GM23338 (cell line): ENCODE measurements around the gene SLC18B1. TPM values are rescaled to one million over a fixed set of nuclear protein-coding genes. Genes with fewer than 3 reads are reported as not detected.

Experiments
- ATAC-seq: fragments of 200-7000 bp; cut with Tn5 transposase; 3 replicates; pipeline ENCODE4 v1.9.1; 2020
- DNase-seq: peaks from one replicate; pipeline ENCODE4 v3.0.0-alpha.2; 2015; ENCODE audit warnings: low spot score
- H2AFZ ChIP-seq: fragments of 200-600 bp; sonication (generic); 2 replicates; pipeline ENCODE4 v1.8.0; 2016; ENCODE audit warnings: antibody characterized with exemption, mild to moderate bottlenecking, moderate library complexity
- H3F3A ChIP-seq: fragments of 200-600 bp; sonication (generic); replicated peaks from 2 replicates; pipeline ENCODE4 v1.8.0; 2017; ENCODE audit warnings: antibody characterized with exemption, mixed run types, low read depth
- H3K27ac ChIP-seq: fragments of 200-600 bp; sonication (generic); 2 replicates; pipeline ENCODE4 v1.6.1; 2016; ENCODE audit warnings: low read depth
- H3K27me3 ChIP-seq: fragments of 200-600 bp; sonication (generic); 2 replicates; pipeline ENCODE4 v1.8.0; 2016; ENCODE audit warnings: mild to moderate bottlenecking, mixed run types, moderate library complexity; ENCODE audit not compliant: insufficient read depth
- H3K36me3 ChIP-seq: fragments of 200-600 bp; sonication (generic); 2 replicates; pipeline ENCODE4 v1.8.0; 2016; ENCODE audit warnings: mild to moderate bottlenecking; ENCODE audit not compliant: insufficient read depth
- H3K4me1 ChIP-seq: fragments of 200-600 bp; sonication (generic); 2 replicates; pipeline ENCODE4 v1.8.0; 2016; ENCODE audit warnings: mild to moderate bottlenecking, moderate library complexity; ENCODE audit not compliant: insufficient read depth
- H3K4me2 ChIP-seq: fragments of 200-600 bp; sonication (generic); 2 replicates; pipeline ENCODE4 v1.7.1; 2017; ENCODE audit warnings: mixed run types
- H3K4me3 ChIP-seq: fragments of 200-600 bp; sonication (generic); 2 replicates; pipeline ENCODE4 v1.6.1; 2016; ENCODE audit warnings: mixed run types
- H3K79me2 ChIP-seq: fragments of 200-600 bp; sonication (generic); replicated peaks from 2 replicates; pipeline ENCODE4 v1.8.0; 2017; ENCODE audit warnings: mild to moderate bottlenecking; ENCODE audit not compliant: insufficient read depth
- H3K9me2 ChIP-seq: fragments of 200-600 bp; sonication (generic); 2 replicates; pipeline ENCODE4 v1.8.0; 2017; ENCODE audit not compliant: insufficient read depth
- H4K20me1 ChIP-seq: fragments of 200-600 bp; sonication (generic); replicated peaks from 2 replicates; pipeline ENCODE4 v1.8.0; 2017; ENCODE audit warnings: mild to moderate bottlenecking; ENCODE audit not compliant: insufficient read depth
- H3K27ac Mint-ChIP-seq: 2 replicates; pipeline ENCODE4 v1.8.0; 2020; ENCODE audit warnings: inconsistent platforms, mild to moderate bottlenecking, moderate library complexity, mixed read lengths
- H3K27me3 Mint-ChIP-seq: 3 replicates; pipeline ENCODE4 v1.8.0; 2022; ENCODE audit warnings: low read depth, mild to moderate bottlenecking, moderate library complexity, mixed read lengths, inconsistent platforms; ENCODE audit not compliant: insufficient read depth, poor library complexity
- H3K36me3 Mint-ChIP-seq: 3 replicates; pipeline ENCODE4 v1.8.0; 2021; ENCODE audit warnings: low read depth, mild to moderate bottlenecking, inconsistent platforms, moderate library complexity, mixed read lengths
- H3K4me1 Mint-ChIP-seq: 3 replicates; pipeline ENCODE4 v1.8.0; 2020; ENCODE audit warnings: mild to moderate bottlenecking, inconsistent platforms, mixed read lengths
- H3K4me3 Mint-ChIP-seq: 3 replicates; pipeline ENCODE4 v1.8.0; 2021; ENCODE audit warnings: moderate library complexity, mild to moderate bottlenecking, inconsistent platforms, mixed read lengths
- H3K9me3 Mint-ChIP-seq: 3 replicates; pipeline ENCODE4 v1.8.0; 2020; ENCODE audit warnings: moderate library complexity, mild to moderate bottlenecking, inconsistent platforms, mixed read lengths
- EZH2 ChIP-seq: fragments of 200-600 bp; sonication (generic); IDR thresholded peaks from one replicate; pipeline ENCODE4 v1.8.0; 2017; ENCODE audit warnings: antibody characterized with exemption, mild to moderate bottlenecking, low read depth; ENCODE audit not compliant: unreplicated experiment
- EZH2phosphoT487 ChIP-seq: fragments of 200-600 bp; sonication (generic); IDR thresholded peaks from one replicate; pipeline ENCODE4 v1.8.1; 2018; ENCODE audit warnings: antibody characterized with exemption; ENCODE audit not compliant: unreplicated experiment
- NANOG ChIP-seq: IDR thresholded peaks from 2 replicates; pipeline ENCODE4 v1.6.1; 2016; ENCODE audit warnings: antibody characterized with exemption, borderline replicate concordance
- POLR2AphosphoS5 ChIP-seq: IDR thresholded peaks from 2 replicates; pipeline ENCODE4 v1.6.1; 2016; ENCODE audit warnings: antibody characterized with exemption, low read depth
- ZNF114 ChIP-seq: fragments of 250-450 bp; sonication (Bioruptor Pico); IDR thresholded peaks from 2 replicates; pipeline ENCODE4 v1.5.0; 2020; ENCODE audit warnings: mild to moderate bottlenecking, moderate library complexity
- polyA plus RNA-seq: library from polyadenylated mRNA; unstranded; fragments of >200 nt; fragmentation: Nextera tagmentation; extraction: Ambion mirVana; gene quantifications from 2 replicates; pipeline ENCODE4 v1.2.1, GENCODE V29; 2016
- total RNA-seq: library from RNA; depleted of rRNA; stranded (reverse); fragments of >200 nt; shearing (Covaris generic); gene quantifications from 2 replicates; pipeline ENCODE4 v1.2.3, GENCODE V29; 2014
- TF ChIP-seq, protein P1 (sequence below): IDR thresholded peaks from 2 replicates; pipeline ENCODE4 v1.6.1; 2016; ENCODE audit warnings: antibody characterized with exemption
- TF ChIP-seq, protein P2 (sequence below): fragments of 250-450 bp; sonication (Bioruptor Pico); IDR thresholded peaks from 2 replicates; pipeline ENCODE4 v1.5.0; 2020; ENCODE audit warnings: mild to moderate bottlenecking, moderate library complexity

The SLC18B1 gene
- total and polyA plus RNA-seq, 2 experiments from 2014 or later = 26.4 to 37.4 TPM

DNA sequence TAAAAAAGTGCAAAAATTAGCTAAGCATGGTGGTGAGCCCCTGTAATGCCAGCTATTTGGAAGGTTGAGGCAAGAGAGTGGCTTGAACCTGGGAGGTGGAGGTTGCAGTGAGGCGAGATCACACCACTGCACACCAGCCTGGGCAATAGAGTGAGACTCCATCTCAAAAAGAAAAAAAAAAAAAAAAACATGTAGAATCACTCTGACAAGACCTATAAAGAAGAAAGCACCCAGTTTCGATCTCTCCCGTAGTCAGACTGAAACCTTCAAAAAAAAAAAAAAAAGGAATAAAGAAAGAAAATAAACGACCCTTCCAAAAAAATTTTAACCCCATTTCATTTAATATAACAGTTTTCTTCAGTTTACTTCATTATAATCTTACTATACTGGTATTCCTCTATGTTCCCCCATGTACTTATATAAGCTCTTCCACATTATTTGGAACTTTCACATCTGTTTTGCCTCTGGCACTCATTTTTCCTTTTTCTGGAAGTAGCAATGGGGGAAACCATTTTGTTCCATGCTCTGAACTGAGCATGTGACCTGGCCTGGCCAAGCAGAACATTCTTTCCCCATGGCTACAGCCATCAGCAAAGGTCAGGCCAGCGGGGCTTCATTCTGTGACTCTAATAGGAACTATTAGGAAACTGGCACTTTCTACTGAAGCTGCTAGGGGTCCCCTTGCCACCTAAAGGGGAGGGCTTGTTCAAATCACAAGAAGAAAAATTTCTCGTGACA lies 9.6 kb downstream of the SLC18B1 start:
- no peaks in the 10 kb centered on the region for H3K79me2 ChIP-seq

More for the DNA sequence above, 9.6 kb downstream of the SLC18B1 start:
- H3K4me2 ChIP-seq = no peak overlapping the region
- no peaks in the 10 kb centered on the region for H3K4me1 ChIP-seq
- Mint-ChIP-seq H3K4me3 (no peak overlapping the region), H3K27me3 (no peaks in the 10 kb centered on the region), H3K4me1 (no peaks in the 10 kb centered on the region; the same call in 2 of the 3 replicates), H3K27ac (peak overlapping the region; percentile 52; the same call in 1 of the 2 replicates), H3K9me3 (no peaks in the 10 kb centered on the region), H3K36me3 (peaks cover 64% of the 10 kb centered on the region)
- H3K9me2 ChIP-seq = no peaks in the 10 kb centered on the region
- no peak overlapping the region for H3K4me3 ChIP-seq
- no peak for DNase-seq
- H3K36me3 ChIP-seq = peaks cover 20% of the 10 kb centered on the region
- TF ChIP-seq EZH2phosphoT487 (no peak), NANOG (no peak), POLR2AphosphoS5 (no peak), ZNF114 (CRISPR knock-in tag) (no peak), EZH2 (no peak)
- TF ChIP-seq, protein P1, sequence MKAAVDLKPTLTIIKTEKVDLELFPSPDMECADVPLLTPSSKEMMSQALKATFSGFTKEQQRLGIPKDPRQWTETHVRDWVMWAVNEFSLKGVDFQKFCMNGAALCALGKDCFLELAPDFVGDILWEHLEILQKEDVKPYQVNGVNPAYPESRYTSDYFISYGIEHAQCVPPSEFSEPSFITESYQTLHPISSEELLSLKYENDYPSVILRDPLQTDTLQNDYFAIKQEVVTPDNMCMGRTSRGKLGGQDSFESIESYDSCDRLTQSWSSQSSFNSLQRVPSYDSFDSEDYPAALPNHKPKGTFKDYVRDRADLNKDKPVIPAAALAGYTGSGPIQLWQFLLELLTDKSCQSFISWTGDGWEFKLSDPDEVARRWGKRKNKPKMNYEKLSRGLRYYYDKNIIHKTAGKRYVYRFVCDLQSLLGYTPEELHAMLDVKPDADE = no peak
- TF ChIP-seq, protein P2, sequence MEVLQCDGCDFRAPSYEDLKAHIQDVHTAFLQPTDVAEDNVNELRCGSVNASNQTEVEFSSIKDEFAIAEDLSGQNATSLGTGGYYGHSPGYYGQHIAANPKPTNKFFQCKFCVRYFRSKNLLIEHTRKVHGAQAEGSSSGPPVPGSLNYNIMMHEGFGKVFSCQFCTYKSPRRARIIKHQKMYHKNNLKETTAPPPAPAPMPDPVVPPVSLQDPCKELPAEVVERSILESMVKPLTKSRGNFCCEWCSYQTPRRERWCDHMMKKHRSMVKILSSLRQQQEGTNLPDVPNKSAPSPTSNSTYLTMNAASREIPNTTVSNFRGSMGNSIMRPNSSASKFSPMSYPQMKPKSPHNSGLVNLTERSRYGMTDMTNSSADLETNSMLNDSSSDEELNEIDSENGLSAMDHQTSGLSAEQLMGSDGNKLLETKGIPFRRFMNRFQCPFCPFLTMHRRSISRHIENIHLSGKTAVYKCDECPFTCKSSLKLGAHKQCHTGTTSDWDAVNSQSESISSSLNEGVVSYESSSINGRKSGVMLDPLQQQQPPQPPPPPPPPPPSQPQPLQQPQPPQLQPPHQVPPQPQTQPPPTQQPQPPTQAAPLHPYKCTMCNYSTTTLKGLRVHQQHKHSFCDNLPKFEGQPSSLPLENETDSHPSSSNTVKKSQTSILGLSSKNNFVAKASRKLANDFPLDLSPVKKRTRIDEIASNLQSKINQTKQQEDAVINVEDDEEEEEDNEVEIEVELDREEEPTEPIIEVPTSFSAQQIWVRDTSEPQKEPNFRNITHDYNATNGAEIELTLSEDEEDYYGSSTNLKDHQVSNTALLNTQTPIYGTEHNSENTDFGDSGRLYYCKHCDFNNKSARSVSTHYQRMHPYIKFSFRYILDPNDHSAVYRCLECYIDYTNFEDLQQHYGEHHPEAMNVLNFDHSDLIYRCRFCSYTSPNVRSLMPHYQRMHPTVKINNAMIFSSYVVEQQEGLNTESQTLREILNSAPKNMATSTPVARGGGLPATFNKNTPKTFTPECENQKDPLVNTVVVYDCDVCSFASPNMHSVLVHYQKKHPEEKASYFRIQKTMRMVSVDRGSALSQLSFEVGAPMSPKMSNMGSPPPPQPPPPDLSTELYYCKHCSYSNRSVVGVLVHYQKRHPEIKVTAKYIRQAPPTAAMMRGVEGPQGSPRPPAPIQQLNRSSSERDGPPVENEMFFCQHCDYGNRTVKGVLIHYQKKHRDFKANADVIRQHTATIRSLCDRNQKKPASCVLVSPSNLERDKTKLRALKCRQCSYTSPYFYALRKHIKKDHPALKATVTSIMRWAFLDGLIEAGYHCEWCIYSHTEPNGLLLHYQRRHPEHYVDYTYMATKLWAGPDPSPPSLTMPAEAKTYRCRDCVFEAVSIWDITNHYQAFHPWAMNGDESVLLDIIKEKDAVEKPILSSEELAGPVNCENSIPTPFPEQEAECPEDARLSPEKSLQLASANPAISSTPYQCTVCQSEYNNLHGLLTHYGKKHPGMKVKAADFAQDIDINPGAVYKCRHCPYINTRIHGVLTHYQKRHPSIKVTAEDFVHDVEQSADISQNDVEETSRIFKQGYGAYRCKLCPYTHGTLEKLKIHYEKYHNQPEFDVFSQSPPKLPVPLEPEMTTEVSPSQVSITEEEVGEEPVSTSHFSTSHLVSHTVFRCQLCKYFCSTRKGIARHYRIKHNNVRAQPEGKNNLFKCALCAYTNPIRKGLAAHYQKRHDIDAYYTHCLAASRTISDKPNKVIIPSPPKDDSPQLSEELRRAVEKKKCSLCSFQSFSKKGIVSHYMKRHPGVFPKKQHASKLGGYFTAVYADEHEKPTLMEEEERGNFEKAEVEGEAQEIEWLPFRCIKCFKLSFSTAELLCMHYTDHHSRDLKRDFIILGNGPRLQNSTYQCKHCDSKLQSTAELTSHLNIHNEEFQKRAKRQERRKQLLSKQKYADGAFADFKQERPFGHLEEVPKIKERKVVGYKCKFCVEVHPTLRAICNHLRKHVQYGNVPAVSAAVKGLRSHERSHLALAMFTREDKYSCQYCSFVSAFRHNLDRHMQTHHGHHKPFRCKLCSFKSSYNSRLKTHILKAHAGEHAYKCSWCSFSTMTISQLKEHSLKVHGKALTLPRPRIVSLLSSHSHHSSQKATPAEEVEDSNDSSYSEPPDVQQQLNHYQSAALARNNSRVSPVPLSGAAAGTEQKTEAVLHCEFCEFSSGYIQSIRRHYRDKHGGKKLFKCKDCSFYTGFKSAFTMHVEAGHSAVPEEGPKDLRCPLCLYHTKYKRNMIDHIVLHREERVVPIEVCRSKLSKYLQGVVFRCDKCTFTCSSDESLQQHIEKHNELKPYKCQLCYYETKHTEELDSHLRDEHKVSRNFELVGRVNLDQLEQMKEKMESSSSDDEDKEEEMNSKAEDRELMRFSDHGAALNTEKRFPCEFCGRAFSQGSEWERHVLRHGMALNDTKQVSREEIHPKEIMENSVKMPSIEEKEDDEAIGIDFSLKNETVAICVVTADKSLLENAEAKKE = no peak
- no peaks in the 10 kb centered on the region for H4K20me1 ChIP-seq
- H3F3A ChIP-seq = no peaks in the 10 kb centered on the region
- H2AFZ ChIP-seq = no peak overlapping the region
- ATAC-seq = no peak
- no peaks in the 10 kb centered on the region for H3K27me3 ChIP-seq
- H3K27ac ChIP-seq = no peak overlapping the region
